CD4-positive, alpha-beta T cell treated with Interleukin-10 for 1 hour (primary cell): ENCODE data around the gene ROPN1B.
A peak's percentile ranks its signal among the peaks of the same experiment; 100 is the strongest.
"Not testable (repeated sequence)": the region's sequence is repeated elsewhere in the genome, so short reads cannot be mapped to it uniquely, and the experiment has no call there.

ENCODE experiments used
- DNase-seq: peaks from one replicate; pipeline ENCODE4 v3.0.0-alpha.2; 2020

Gene ROPN1B

DNA sequence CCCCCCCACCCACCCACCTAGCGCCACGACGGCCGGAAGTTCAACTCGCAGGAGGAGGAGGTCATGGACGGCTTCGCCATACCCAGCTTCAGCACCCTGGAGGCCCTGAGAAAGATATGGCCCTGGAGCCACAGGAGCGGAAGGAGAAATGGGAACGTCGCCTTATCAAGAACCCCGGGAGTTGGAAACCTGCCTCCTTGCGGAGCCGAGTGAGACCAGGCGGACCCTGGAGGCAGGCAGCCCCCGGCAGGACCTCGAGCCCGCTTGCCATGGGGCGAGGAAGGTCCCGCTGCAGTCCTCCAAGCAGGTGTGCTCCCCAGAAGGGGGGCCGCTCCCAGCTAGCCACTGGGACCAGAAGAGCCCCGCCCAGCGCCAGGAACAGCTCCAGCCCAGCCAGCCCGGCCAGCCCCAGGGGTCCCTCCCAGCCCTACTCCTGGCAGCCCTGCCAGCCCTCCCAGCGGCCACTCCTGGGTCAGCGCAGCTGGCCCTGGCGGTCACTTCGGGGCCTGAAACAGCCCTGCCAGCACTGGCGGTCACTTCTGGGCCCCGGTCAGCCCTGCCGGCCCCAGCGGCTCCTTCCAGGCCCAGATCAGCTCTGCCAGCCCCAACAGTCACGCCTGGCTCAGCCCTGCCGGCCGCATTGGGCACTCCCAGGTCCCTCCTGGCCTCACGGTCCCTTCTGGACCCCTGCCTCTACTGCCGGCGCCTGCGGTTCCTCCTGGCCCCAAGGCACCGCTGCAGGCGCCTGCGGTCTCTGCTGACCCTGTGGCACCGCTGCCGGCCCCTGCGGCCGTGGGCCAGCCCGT is 10.3 kb upstream of the ROPN1B start:
- no peak for DNase-seq

DNA sequence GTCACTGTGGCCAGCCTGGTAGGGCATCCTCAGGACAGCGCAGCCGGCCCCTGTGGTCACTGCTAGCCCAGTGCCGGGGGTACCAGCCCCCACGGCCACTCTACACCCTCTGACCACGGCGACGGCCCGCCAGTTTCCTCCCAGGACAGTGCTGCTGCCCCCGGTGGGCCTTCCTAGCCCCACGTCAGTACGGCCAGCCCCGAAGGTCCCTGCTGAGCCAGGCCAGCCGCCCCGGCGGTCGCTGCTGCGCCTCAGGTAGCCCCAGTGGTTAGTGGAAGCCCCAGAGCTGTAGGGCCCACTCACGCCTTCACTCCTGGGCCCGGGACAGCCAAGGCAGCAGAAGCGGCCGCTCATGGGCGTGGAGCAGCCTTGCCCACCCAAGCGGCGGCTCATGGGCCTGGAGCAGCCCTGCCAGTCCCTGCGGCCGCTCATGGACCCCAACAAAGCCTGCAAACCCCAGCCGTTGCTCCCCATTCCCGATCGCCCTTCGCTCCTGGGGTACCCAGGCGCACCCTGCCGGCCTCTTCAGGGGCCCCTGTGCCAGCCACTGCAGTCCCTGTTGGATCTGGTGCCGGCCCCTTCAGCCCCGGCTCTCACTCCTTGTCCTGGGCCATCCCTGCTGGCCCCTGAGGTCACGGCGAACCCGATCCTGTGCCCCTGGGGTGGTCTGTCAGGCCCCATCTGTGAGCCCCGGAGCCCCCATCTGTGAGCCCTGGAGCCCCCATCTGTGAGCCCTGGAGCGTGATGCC is 9.5 kb upstream of the ROPN1B start:
- no peak for DNase-seq

DNA sequence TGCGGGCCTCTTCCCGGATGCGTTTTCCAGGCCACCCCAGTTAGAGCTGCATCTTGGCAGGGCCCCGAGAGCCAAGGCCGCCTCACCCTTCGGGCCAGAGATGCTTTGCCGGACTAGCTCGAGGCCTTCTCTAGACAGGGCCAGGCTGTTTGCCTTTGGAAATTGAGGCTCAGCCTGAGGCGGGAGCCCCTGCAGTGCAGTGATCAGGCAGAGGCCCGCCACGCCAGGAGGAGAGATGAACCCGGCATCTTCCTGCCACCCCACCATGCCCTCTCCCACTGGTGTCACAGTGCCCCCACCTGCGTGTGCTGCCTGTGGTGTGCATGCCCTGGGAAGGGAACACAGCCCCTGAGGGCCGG is 8.9 kb upstream of the ROPN1B start:
- DNase-seq: no peak

DNA sequence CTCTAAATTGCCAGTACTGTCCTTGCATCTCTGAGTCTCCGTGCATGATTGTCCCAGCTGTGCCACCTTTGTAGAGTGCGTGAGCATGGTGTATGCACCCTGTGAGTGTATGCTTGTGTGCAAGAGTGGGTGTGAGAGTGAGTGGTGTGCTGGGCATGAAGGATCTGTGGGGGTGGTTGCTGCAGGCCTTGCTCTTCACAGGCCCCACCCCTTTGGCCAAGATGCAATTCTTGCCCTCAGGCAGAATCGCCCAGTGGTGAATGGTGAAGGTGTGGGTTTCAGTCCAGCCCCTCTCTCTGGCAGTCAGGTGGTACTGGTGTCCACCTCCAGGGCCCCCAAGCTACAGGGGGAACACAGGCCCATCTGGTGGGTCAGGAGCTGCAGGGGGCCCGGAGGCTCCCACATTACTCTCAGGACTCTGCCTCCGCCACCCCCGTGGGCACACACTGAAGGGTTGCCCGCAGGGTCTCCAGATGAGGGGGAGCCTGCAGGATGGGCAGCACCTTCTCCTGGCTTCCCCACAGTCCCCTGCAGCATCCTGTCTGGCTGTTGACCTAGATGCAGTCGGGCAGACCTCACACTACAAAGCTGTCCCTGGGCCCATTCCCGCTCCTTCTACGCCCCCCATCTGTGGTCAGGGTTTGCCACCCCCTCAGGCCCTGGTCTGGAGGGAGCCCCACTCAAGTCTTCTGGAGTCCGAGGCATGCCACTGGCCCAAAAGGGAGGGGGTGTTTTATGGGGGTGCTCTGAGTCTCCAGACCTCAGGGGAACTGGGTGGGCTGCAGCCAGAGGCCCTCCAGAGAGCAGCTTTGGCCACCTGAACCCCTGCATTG is 8.3 kb upstream of the ROPN1B start:
- DNase-seq: no peak

DNA sequence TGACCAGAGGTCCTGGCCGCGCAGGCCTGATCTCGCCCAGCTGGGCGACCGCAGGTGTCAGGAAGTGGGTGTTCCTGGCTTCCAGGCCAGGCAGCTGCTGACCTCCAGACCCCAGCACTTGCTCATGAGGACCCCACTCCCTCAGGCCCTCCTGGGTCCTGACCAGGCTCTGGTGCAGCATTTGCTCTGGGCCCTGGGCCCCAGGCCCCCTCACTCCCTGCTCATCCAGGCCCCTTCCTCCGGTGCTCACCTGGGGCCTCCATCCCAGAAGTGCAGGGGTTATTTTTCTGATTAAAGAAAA is 7.7 kb upstream of the ROPN1B start:
- no peak for DNase-seq

DNA sequence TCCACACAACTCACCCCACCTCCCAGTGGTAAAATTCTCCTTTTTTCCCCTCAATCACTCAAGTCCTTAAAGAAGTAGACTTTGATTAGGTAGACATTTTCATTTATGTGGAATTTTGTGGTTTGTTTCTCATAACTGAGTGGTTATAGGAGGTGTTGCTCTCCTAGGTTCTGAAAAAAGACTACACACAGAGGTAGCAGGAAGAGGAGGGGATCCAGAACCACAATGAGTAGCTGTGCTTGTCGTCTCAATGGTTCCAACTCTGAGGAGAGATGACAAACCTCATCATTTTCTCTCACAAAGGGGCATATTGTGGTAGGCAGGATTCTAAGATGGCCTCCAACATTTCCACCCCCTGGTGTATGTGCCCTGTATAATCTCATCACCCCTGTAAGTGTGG is 5.1 kb upstream of the ROPN1B start:
- DNase-seq: not testable (repeated sequence)

DNA sequence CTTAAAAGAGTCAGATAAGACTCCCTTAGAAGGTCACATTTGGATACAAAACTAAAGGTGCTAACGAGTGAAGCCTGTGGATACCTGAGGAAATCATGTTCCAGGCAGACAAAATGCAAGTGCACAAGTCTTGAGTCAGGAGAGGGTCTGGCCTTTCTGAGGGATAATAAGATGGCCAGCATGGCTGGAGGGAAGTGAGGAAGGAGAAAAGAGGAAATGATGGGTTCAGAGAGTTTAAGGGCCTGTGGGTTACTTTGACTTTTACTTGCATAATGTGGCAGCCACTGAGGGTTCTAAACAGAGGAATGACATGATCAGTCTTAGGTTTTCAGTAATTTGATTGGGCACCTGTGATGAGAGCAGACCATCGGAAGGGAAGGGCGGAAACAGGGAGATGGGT is 3.5 kb upstream of the ROPN1B start:
- DNase-seq: no peak

DNA sequence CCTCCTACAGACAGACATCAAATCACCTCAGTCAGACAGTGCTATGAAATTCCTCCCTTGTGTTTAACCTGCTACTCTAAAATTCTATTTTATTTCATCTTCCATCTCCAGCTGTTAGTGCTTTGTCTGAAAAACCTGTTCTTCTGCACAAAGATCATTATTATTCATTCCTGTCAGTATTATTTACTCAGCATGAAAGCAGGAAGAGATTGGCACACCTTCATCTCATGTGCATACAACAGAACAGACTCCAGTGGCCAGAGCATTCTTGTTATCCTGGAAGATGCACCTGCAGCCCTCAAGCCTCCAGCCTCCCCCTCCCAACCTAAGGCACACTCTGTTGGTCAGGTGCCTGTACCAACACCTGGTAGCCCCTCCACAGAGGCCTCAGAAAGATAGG is 1.8 kb upstream of the ROPN1B start:
- no peak for DNase-seq

DNA sequence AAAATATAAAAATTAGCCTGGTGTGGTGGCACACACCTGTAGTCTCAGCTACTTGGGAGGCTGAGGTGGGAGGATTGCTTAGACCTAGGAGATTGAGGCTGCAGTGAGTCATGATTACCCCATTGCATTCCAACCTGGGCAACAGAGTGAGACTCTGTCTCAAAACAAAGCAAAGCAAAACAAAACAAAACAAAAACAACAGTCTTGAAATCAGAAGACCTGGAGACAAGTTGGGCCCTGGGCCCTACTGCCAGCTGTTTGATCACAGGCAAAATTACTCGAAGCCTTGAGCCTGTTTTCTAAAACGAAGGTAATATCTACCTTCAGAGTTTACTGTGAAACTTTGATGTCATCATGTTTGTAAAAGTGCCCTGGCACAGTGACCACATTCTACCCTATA is 857 bp upstream of the ROPN1B start:
- DNase-seq: not testable (repeated sequence)

DNA sequence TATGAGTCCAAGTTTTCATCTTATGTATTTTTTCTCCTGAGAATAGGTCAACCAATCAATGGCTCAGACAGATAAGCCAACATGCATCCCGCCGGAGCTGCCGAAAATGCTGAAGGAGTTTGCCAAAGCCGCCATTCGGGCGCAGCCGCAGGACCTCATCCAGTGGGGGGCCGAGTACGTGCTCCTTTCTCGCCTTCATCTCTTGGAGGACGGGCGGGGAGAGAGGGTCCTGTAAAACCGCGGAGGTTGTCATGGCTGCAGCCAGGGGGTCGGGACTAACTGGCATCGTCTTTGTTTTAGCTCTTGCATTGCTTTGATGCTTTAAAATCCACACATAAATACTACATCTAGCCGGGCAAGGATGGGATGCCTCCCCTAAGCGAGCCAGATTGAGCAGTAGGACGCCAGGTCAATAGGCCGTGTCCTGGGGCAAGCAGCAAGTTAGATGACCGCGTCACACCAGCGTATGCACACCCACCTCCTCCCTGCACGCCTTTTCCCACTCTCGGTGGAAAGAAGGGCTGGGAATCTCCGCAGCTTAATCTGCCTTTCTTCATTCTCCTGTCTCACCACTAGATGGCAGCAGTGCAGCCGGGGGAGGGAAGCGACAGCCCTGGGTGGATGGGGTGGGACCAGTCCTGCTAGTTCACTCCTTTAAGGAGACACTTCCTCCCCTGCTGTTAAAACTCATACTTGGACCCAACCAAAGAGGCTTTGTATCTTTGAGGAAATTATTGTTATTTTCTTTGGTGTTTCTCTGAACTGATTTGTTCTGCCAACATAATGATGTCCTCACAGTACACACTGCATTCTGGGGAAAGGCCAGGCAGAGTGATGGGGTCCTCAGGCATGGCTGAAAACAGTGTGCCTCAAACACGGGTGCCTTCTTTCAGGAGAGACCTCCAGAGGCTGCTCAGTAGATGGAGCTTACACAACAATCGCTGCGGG is 3.3 kb downstream of the ROPN1B start:
- peak; percentile 52 for DNase-seq

DNA sequence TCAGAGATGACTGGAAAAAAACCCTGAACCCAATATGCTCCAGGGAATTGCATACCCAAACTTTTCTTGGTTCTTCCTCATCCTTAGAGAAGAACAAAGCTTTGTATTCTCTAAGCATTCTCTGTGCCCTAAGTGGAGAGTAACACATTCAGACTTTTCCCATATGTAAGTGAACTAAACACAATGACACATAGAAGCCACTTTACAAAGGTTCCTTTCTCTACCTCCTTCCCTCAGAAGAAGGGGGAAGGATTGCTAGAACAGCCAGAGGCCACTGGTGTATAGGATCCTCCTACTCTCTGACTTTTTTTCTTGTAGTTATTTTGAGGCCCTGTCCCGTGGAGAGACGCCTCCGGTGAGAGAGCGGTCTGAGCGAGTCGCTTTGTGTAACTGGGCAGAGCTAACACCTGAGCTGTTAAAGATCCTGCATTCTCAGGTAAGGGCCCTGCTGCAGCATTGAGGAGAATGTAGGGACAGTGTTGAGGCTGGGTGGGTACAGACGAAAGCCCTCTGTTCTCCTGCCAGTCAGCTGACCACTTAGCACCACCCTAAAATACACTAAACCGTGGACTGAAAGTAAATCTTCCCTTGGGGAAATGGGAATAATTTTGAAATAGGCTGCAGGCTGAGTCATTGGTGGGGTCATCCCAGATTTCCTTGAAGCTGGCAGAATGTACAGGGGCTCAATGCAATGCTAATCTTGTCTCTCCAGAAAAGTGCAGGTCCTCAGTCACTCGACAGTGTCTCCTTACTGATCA is 6.4 kb downstream of the ROPN1B start:
- DNase-seq: not testable (repeated sequence)

DNA sequence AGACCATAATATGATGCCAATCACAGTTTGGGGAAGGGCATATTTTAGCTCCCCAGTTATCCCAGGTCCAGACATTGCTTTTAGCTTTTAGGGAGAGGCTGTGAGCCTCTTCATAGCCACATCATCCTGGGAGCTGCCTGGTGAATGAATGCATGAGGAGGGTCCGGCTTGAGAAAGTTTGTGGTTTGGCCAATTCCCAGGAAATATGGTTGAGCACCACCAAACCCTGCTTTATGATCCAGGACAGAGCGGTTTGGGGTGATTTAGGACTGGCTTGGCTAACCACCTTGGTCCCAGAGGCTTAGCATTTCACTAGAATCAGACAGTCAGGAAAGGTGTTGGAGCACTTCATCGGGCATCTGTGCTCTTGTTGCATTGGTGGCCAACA is 7.0 kb downstream of the ROPN1B start:
- not testable (repeated sequence) for DNase-seq

DNA sequence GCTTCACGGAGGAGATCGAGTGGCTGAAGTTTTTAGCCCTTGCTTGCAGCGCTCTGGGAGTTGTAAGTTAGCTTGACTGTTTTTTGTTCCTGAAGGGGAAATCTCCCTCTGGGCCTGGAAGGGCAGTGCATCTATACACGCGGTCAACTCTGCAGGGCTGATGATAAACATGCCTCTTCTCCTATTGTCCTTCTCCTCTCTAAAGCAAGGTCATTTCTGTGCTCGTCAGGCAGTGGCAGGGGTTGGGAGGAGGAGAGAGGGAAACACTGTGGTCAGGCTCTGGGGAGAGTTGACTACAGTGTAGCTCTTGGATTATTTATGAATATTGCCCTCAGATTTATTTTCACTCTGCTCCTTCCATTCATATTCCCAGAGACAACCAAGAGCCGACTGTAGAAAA is 8.1 kb downstream of the ROPN1B start:
- DNase-seq: not testable (repeated sequence)

DNA sequence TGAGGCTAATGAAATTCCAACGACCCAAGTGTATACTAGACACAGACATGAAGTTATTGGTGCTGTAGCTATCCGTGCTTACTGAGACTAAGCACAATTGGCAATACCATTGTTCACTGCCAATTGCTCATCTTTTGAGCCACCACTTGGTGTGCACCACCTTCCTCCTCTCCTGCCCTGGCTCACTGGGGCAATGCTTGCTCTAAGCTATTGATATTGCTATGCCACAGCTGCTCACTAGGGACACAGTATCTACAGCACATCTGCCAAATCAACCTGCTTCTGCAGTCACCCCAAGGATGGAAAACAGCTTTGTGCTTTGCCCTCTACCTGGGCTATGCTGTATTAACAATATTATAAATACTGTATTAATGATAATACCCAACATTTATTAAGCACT is 16.0 kb downstream of the ROPN1B start:
- not testable (repeated sequence) for DNase-seq

DNA sequence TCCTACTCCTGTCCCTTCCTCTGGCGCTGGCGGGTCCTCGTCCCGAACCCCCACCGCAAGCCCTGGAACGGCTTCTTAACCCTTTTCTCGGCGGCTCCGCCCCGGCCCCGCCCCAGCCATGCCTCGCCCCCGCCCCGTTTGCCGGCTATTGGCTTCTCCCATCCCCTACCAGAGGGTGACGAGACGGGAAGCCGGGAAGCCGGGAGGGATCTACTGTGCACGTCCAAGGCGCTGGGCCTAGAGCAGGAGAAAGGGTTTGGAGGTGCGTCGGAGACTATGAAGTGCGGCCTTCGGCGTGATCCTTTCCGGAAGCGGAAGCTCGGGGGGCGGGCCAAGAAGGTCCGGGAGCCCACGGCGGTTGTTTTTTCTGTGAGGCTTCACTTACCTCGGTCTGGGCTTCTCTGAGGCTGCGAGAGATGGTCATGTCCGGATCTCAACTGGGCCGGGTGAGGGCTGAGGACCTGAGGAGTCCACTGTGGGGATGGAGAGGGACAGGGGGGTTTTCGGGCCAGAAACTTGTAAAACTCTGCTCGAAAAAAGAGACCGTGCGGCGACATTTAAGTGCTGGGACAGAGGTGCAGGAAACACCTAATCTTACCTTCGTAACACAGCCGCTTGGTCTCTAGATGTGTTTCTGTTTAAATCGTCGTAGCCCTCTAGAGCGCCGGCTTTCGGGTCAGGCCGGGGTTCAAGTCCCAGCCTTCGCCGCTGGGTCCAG is 21.4 kb downstream of the ROPN1B start:
- DNase-seq: peak; percentile 66

DNA sequence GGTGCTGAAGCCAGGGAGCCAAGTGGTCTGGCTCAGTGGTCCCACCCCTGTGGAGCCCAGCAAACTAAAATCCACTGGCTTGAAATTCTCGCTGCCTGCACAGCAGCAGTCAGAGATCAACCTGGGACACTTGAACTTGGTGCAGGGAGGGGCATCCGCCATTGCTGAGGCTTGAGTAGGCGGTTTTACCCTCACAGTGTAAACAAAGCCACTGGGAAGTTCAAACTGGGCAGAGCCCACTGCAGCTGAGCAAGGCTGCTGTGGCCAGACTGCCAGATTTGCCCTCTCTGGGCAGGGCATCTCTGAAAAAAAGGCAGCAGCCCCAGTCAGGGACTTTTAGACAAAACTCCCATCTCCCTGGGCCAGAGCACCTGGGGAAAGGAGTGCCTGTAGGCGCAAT is 27.8 kb downstream of the ROPN1B start:
- DNase-seq: not testable (repeated sequence)

DNA sequence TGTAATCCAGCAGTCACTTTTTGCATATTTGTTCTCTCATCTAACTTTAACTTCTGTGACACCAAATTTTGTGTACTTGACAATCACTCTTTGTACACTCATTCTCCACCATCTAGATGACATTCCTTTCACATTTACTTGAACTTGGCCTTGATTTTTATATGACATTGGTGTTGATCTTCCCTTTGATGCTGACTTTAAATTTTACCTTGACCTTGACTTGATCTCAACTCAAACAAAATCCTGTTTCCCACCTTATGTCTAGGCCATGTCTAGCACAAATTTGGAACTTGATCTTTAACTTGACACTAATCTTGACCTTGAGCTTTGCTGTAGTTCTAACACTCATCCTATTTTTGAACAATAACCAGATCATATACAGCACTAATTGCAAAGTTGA is 33.2 kb downstream of the ROPN1B start:
- DNase-seq: no peak

DNA sequence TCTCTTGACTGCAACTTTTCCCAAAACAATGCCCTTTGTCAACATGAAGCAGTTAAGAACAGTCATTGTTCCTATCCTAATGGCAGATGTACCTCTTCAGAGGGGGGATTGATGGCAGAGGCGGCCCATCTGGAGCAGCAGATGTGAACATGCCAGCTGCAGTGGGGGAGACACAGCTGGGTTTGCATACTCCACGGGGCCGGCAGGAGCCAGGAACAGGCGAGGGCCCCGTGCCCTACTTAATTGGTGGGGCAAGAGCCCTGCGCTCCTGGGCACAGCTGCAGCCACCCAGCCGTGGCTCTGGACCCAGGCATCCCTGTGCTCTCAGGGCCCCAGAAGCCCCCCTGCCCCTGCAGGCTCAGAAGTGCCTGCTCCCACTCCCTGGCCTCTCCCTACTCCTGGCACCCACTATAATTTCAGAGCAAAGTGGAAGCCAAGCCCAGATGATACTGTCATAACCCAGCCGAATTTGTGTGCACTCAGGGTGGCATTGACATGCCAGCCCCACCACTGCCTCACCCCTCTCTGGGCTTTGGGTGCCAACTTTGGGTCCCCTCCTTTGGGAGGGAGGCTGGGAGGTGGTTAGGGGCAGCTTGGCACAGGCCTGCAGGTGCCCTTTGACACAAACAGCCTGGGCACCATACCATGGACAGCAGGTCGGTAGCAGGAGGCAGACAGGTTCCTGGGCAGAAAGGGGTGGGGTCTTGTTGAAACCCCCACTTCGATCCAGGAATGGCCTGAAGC is 34.6 kb downstream of the ROPN1B start:
- DNase-seq: no peak

DNA sequence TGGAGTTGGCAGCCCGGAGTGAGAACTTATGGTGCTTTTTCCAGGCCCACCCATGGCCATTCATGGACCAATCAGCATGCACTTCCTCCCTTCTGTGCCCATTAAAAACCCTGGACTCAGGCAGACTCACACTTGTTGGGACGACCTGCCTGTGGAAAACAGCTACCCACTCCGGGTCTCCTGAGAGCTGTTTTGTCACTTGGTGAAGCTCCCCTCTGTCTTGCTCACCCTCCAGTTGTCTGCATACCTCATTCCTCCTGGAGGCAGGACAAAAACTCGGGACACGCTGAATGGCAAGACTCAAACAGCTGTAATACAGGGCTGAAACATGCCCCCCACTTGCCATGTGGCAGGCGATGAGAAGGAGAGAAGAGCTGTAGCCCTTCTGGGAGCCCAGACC is 35.2 kb downstream of the ROPN1B start:
- DNase-seq: no peak

DNA sequence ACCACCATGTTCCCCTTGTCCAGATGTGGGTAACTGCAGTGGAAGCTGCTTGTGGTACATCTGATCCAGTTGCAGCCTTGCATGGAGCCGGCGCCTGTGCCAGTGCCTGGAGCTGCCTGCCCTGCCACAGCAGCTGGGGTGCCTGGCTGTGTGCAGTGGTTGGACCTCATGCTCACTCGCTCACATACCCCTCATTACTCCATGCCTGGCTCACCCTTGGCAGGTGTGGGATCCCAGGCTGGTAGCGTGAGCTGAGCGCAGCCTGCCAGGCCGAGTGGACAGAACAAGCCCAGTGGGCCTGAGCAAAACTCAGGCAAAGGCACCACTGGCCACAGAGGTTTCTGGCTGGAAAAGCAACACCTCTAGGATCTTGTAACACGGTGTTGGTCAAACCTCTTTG is 35.7 kb downstream of the ROPN1B start:
- no peak for DNase-seq
